ENCODE results near the gene CMKLR1.

Gene CMKLR1

DNA sequence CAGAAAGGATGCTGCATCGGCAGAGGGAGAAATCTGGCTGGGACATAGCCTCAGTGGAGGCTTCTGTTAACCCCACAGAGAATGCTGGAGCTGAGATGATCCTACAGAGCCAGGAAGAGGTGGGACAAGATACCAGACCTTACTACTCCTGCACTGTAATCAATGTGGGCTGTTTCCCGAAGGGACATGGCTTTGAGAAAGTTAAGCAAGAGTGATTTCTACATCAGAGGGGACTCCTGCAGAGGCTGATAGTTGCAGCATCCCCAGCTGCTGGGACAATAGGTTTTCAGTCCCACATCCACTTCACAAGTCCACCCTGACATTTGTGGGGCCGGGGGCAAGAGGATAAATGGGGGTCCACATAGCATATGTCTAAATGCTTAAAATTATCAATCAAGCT lies 22.5 kb upstream of the CMKLR1 start:
- H2AFZ ChIP-seq (ENCODE audit: low read depth) = no peak overlapping the region
- no peak overlapping the region for H3K9ac ChIP-seq
- H3K36me3 ChIP-seq (ENCODE audit: insufficient read depth) = no peaks in the 10 kb centered on the region
- TF ChIP-seq, protein P1, sequence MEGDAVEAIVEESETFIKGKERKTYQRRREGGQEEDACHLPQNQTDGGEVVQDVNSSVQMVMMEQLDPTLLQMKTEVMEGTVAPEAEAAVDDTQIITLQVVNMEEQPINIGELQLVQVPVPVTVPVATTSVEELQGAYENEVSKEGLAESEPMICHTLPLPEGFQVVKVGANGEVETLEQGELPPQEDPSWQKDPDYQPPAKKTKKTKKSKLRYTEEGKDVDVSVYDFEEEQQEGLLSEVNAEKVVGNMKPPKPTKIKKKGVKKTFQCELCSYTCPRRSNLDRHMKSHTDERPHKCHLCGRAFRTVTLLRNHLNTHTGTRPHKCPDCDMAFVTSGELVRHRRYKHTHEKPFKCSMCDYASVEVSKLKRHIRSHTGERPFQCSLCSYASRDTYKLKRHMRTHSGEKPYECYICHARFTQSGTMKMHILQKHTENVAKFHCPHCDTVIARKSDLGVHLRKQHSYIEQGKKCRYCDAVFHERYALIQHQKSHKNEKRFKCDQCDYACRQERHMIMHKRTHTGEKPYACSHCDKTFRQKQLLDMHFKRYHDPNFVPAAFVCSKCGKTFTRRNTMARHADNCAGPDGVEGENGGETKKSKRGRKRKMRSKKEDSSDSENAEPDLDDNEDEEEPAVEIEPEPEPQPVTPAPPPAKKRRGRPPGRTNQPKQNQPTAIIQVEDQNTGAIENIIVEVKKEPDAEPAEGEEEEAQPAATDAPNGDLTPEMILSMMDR (conservative IDR thresholded peaks at IDR 0.05; ENCODE audit: low read depth, low read length) = no peak
- H3K27ac ChIP-seq = no peak overlapping the region
- H3K4me1 ChIP-seq (ENCODE audit: low read depth, poor library complexity, severe bottlenecking) = no peaks in the 10 kb centered on the region
- no peak overlapping the region for H3K4me3 ChIP-seq (IDR thresholded peaks at IDR 0.05; ENCODE audit: insufficient read depth, low read depth, low read length)
- no peaks in the 10 kb centered on the region for H3K27me3 ChIP-seq (ENCODE audit: insufficient read depth, low read depth)
- H4K20me1 ChIP-seq (ENCODE audit: insufficient read depth) = no peaks in the 10 kb centered on the region
- H3K79me2 ChIP-seq (ENCODE audit: insufficient read depth, low read depth) = no peaks in the 10 kb centered on the region
- no peak overlapping the region for H3K4me2 ChIP-seq

DNA sequence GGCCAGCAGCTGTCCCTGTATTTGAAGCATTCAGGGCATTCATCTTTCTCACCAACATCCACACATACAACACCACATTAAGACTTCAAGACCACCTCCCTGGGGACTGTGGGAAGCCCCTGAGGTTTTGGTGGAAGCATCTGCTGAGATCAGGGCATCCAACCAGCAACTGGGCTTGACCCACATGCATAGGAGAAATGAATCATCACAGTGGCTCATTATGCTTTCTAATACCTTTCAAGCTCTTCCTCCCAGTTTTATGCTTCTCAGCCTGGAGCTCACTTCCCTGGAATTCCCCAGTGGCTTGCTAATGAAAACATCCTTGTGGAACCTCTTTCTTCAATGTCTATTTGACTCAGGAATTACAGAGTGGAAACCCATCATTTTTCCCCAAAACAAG lies 21.4 kb upstream of the CMKLR1 start:
- Histone ChIP-seq H3K36me3 (ENCODE audit: insufficient read depth) (no peaks in the 10 kb centered on the region), H3K9ac (no peak overlapping the region), H3K4me3 (IDR thresholded peaks at IDR 0.05; ENCODE audit: insufficient read depth, low read depth, low read length) (no peak overlapping the region), H3K79me2 (ENCODE audit: insufficient read depth, low read depth) (no peaks in the 10 kb centered on the region), H3K4me2 (no peak overlapping the region), H3K4me1 (ENCODE audit: low read depth, poor library complexity, severe bottlenecking) (no peaks in the 10 kb centered on the region), H3K27ac (no peak overlapping the region), H3K27me3 (ENCODE audit: insufficient read depth, low read depth) (no peaks in the 10 kb centered on the region), H2AFZ (ENCODE audit: low read depth) (no peak overlapping the region), H4K20me1 (ENCODE audit: insufficient read depth) (no peaks in the 10 kb centered on the region)
- TF ChIP-seq, protein P1 (conservative IDR thresholded peaks at IDR 0.05; ENCODE audit: low read depth, low read length) = no peak

DNA sequence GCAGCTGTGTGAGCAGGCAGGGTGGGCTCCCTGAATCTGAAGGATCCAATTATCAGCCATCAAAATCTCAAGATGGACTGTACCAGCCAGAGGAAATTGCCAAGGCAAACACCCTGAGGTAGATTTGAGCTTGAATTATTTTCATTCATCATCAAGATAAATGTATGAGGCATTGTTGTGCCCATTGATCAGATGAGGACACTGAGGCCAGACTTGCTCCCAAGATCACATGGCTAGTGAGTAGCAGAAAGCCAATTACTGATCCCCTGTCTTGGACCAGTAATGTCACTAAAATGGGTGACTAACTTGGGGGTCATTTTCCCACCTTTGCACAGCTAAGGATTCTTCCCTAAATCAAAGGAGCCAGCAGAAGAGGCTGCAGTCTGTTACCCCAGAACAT lies 20.9 kb upstream of the CMKLR1 start:
- Histone ChIP-seq H3K79me2 (ENCODE audit: insufficient read depth, low read depth) (no peaks in the 10 kb centered on the region), H4K20me1 (ENCODE audit: insufficient read depth) (no peaks in the 10 kb centered on the region), H3K4me2 (no peak overlapping the region), H3K4me3 (IDR thresholded peaks at IDR 0.05; ENCODE audit: insufficient read depth, low read depth, low read length) (no peak overlapping the region), H3K27ac (no peak overlapping the region), H3K36me3 (ENCODE audit: insufficient read depth) (no peaks in the 10 kb centered on the region), H2AFZ (ENCODE audit: low read depth) (no peak overlapping the region), H3K9ac (no peak overlapping the region), H3K4me1 (ENCODE audit: low read depth, poor library complexity, severe bottlenecking) (no peaks in the 10 kb centered on the region), H3K27me3 (ENCODE audit: insufficient read depth, low read depth) (no peaks in the 10 kb centered on the region)
- TF ChIP-seq, protein P1 (conservative IDR thresholded peaks at IDR 0.05; ENCODE audit: low read depth, low read length) = no peak

DNA sequence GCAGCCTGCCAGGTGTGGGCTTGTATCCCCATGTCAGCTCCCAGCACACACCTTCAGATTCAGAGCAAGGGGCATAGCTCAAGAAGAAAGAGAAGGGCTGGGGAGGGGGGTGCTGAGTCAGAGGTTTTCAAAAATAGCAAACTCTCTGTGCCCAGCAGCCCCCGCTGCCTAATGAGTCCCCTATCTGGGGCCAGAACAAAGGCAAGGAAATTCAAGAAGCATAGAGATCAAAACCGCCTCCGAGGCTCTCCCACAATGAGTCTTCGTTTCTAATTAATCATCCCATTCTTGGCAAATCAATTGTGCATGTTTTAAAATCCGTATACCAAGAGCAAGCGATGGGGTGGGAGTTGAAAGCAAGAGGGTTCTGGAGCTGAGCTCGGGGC lies 19.5 kb upstream of the CMKLR1 start:
- H3K27ac ChIP-seq = no peak overlapping the region

More for the DNA sequence above, 19.5 kb upstream of the CMKLR1 start:
- Histone ChIP-seq H3K4me3 (IDR thresholded peaks at IDR 0.05; ENCODE audit: insufficient read depth, low read depth, low read length) (no peak overlapping the region), H3K27me3 (ENCODE audit: insufficient read depth, low read depth) (no peaks in the 10 kb centered on the region), H3K4me2 (no peak overlapping the region), H3K9ac (no peak overlapping the region), H3K4me1 (ENCODE audit: low read depth, poor library complexity, severe bottlenecking) (no peaks in the 10 kb centered on the region), H4K20me1 (ENCODE audit: insufficient read depth) (no peaks in the 10 kb centered on the region), H3K79me2 (ENCODE audit: insufficient read depth, low read depth) (no peaks in the 10 kb centered on the region), H3K36me3 (ENCODE audit: insufficient read depth) (no peaks in the 10 kb centered on the region), H2AFZ (ENCODE audit: low read depth) (no peak overlapping the region)
- TF ChIP-seq, protein P1 (conservative IDR thresholded peaks at IDR 0.05; ENCODE audit: low read depth, low read length) = no peak
